Testis (tissue), 3 donors: Measurements from ENCODE around the gene ZC3H4. TPM values are rescaled to one million over a fixed set of nuclear protein-coding genes. Genes with fewer than 3 reads are reported as not detected.

Experiments used
- DNase-seq: peaks from one replicate; pipeline ENCODE4 v3.0.0-alpha.2; 2019
- H3K27ac ChIP-seq, 2 donors: fragments of 200-600 bp; sonication (generic); one replicate each; pipeline ENCODE4 v1.5.1; 2019
- H3K27me3 ChIP-seq: fragments of 200-600 bp; sonication (generic); one replicate; pipeline ENCODE4 v1.5.1; 2019
- H3K36me3 ChIP-seq: fragments of 200-600 bp; sonication (generic); one replicate; pipeline ENCODE4 v1.5.1; 2017; ENCODE audit warnings: low read depth; ENCODE audit errors: missing control alignments
- H3K4me1 ChIP-seq: fragments of 200-600 bp; sonication (generic); one replicate; pipeline ENCODE4 v1.5.1; 2019
- H3K4me3 ChIP-seq, 2 donors: fragments of 200-600 bp; sonication (generic); one replicate each; pipeline ENCODE4 v1.5.1; 2017 to 2019
- H3K9me3 ChIP-seq: fragments of 200-600 bp; sonication (generic); one replicate; pipeline ENCODE4 v1.5.1; 2017
- POLR2A ChIP-seq: fragments of 450-650 bp; IDR thresholded peaks from one replicate; pipeline ENCODE4 v1.6.1; 2017; ENCODE audit warnings: antibody characterized with exemption, mild to moderate bottlenecking, moderate library complexity
- WGBS, 2 donors: methylation state at CpG; one replicate each; pipeline ENCODE4 v1.1.5; 2018; 5-methylcytosine and 5-hydroxymethylcytosine counted together
- intact Hi-C: fragments of 100-400 bp; cut with DNase I; formaldehyde crosslinking; loops from one replicate; pipeline ENCODE4 v1.15.1; 2023; ENCODE audit warnings: low total_unique reads
- polyA plus RNA-seq: library from polyadenylated mRNA; stranded (reverse); fragments of 350-450 nt; fragmentation: Illumina TruSeq; extraction: RNeasy Lipid Tissue Mini Kit (QIAGEN cat#74804); gene quantifications from one replicate; pipeline ENCODE4 v1.2.3, GENCODE V29; 2014; ENCODE audit warnings: low read depth, low replicate concordance; ENCODE audit not compliant: insufficient read depth
- total RNA-seq, 2 donors: library from RNA; depleted of rRNA; stranded (reverse); fragments of >200 nt; gene quantifications; one replicate each; pipeline ENCODE4 v1.2.3, GENCODE V29; 2016
- TF ChIP-seq, protein P1 (sequence below), 3 experiments: fragments of 450-650 bp in 2 of 3; fragments of 200-600 bp in 1 of 3; sonication (generic) in 1 of 3; IDR thresholded peaks; one replicate each; pipeline ENCODE4 v1.5.1; 2016 to 2019; ENCODE audit warnings: antibody characterized with exemption in 3 of 3, mild to moderate bottlenecking in 2 of 3, moderate library complexity in 1 of 3

The ZC3H4 gene
- total and polyA plus RNA-seq, 3 donors from 2014 or later, result 25.4 to 47.3 (median 45.2) TPM

GRCh38 chr19:47073574-47073973 lies 40.0 kb downstream of the ZC3H4 start:
- no peak for DNase-seq
- Histone ChIP-seq H3K4me1 (no peaks in the 10 kb centered on the region), H3K36me3 (no peaks in the 10 kb centered on the region), H3K27ac (no peak overlapping the region), H3K4me3 (no peak overlapping the region), H3K9me3 (no peaks in the 10 kb centered on the region), H3K27me3 (no peaks in the 10 kb centered on the region)
- TF ChIP-seq, protein P1, sequence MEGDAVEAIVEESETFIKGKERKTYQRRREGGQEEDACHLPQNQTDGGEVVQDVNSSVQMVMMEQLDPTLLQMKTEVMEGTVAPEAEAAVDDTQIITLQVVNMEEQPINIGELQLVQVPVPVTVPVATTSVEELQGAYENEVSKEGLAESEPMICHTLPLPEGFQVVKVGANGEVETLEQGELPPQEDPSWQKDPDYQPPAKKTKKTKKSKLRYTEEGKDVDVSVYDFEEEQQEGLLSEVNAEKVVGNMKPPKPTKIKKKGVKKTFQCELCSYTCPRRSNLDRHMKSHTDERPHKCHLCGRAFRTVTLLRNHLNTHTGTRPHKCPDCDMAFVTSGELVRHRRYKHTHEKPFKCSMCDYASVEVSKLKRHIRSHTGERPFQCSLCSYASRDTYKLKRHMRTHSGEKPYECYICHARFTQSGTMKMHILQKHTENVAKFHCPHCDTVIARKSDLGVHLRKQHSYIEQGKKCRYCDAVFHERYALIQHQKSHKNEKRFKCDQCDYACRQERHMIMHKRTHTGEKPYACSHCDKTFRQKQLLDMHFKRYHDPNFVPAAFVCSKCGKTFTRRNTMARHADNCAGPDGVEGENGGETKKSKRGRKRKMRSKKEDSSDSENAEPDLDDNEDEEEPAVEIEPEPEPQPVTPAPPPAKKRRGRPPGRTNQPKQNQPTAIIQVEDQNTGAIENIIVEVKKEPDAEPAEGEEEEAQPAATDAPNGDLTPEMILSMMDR (IDR thresholded peaks at IDR 0.05), result no peak
- TF ChIP-seq POLR2A, result no peak
- intact Hi-C loops, result loop anchor here (10.0 kb wide), 1 partner anchor 51 kb away; no protein-coding TSS in a partner anchor
- WGBS, 2 donors, result 92 to 93% methylated on average over 10 of the region's 10 CpGs

DNA sequence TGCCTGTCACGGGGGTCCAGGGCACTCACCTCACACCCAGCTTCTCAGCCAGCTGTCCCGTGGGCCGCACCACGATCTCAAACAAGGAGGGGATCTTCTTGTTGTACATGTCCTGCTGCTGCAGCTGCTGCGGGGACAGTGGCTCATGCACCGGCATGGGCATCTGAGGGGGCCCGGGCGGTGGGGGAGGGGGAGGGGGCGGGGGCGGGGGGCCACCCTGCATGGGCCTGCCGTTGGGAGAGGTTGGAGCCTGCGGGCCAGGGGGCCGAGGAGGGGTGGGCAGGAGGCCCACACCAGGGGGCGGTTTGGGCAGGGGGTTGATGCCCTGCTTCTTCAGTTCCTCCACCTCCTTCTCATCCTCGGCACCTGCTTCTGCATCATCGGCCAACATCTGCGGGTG lies 41.3 kb downstream of the ZC3H4 start:
- intact Hi-C loops, result loop anchor here (10.0 kb wide), 1 partner anchor 52 kb away; no protein-coding TSS in a partner anchor
- no peaks in the 10 kb centered on the region for H3K9me3 ChIP-seq
- no peak for DNase-seq
- H3K36me3 ChIP-seq, result no peaks in the 10 kb centered on the region
- no peaks in the 10 kb centered on the region for H3K27me3 ChIP-seq
- H3K27ac ChIP-seq, result no peak overlapping the region
- H3K4me3 ChIP-seq, result no peak overlapping the region
- H3K4me1 ChIP-seq, result no peaks in the 10 kb centered on the region
- no peak for TF ChIP-seq POLR2A
- TF ChIP-seq, protein P1 (IDR thresholded peaks at IDR 0.05), result no peak
- 82 to 90% methylated on average over 5 to 17 of the region's 17 CpGs for WGBS, 2 donors

GRCh38 chr19:47071731-47072130 lies 41.8 kb downstream of the ZC3H4 start:
- no peaks in the 10 kb centered on the region for H3K4me1 ChIP-seq
- H3K27me3 ChIP-seq, result no peaks in the 10 kb centered on the region
- intact Hi-C loops, result loop anchor here (10.0 kb wide), 1 partner anchor 53 kb away; no protein-coding TSS in a partner anchor
- 89 to 90% methylated on average over 2 to 12 of the region's 12 CpGs for WGBS, 2 donors
- H3K36me3 ChIP-seq, result no peaks in the 10 kb centered on the region
- no peak overlapping the region for H3K27ac ChIP-seq
- H3K9me3 ChIP-seq, result no peaks in the 10 kb centered on the region
- TF ChIP-seq, protein P1 (IDR thresholded peaks at IDR 0.05), result no peak
- TF ChIP-seq POLR2A, result no peak
- DNase-seq, result no peak
- no peak overlapping the region for H3K4me3 ChIP-seq

GRCh38 chr19:47070756-47071155 lies 42.8 kb downstream of the ZC3H4 start:
- no peak overlapping the region for H3K27ac ChIP-seq
- WGBS, 2 donors, result 91% methylated on average over 18 of the region's 18 CpGs
- no peak overlapping the region for H3K4me3 ChIP-seq
- H3K4me1 ChIP-seq, result no peaks in the 10 kb centered on the region
- no peaks in the 10 kb centered on the region for H3K27me3 ChIP-seq
- DNase-seq, result no peak
- intact Hi-C loops, result loop anchor here (10.0 kb wide), 1 partner anchor 54 kb away; no protein-coding TSS in a partner anchor
- TF ChIP-seq, protein P1 (IDR thresholded peaks at IDR 0.05), result no peak
- no peak for TF ChIP-seq POLR2A
- no peaks in the 10 kb centered on the region for H3K36me3 ChIP-seq
- H3K9me3 ChIP-seq, result no peaks in the 10 kb centered on the region

GRCh38 chr19:47069795-47070194 lies 43.8 kb downstream of the ZC3H4 start:
- no peak for DNase-seq

More at GRCh38 chr19:47069795-47070194, 43.8 kb downstream of the ZC3H4 start:
- Histone ChIP-seq H3K9me3 (no peaks in the 10 kb centered on the region), H3K4me1 (no peaks in the 10 kb centered on the region), H3K36me3 (no peaks in the 10 kb centered on the region), H3K27ac (no peak overlapping the region), H3K27me3 (no peaks in the 10 kb centered on the region), H3K4me3 (no peak overlapping the region)
- no peak for TF ChIP-seq POLR2A
- TF ChIP-seq, protein P1 (IDR thresholded peaks at IDR 0.05), result no peak
- intact Hi-C loops, result loop anchor here (10.0 kb wide), 1 partner anchor 55 kb away; no protein-coding TSS in a partner anchor
- WGBS, 2 donors, result 87 to 89% methylated on average over 9 to 15 of the region's 15 CpGs
